ENCODE results near the gene CNMD.
"Not testable (repeated sequence)": the region's sequence is repeated elsewhere in the genome, so short reads cannot be mapped to it uniquely, and the experiment has no call there.

Gene CNMD

GRCh38 chr13:52695856-52696255 lies 43.8 kb downstream of the CNMD start:
- no peak for DNase-seq (ENCODE audit: extremely low read depth in 1 of 2, low read depth in 1 of 2)

GRCh38 chr13:52686376-52686775 lies 53.2 kb downstream of the CNMD start:
- DNase-seq (ENCODE audit: extremely low read depth in 1 of 2, low read depth in 1 of 2): no peak

GRCh38 chr13:52685806-52686205 lies 53.8 kb downstream of the CNMD start:
- DNase-seq (ENCODE audit: extremely low read depth in 1 of 2, low read depth in 1 of 2): not testable (repeated sequence)

GRCh38 chr13:52677823-52678222 lies 61.8 kb downstream of the CNMD start:
- DNase-seq (ENCODE audit: extremely low read depth in 1 of 2, low read depth in 1 of 2): no peak

- no peak for DNase-seq (ENCODE audit: extremely low read depth in 1 of 2, low read depth in 1 of 2)
Measured at GRCh38 chr13:52673465-52673864, 66.2 kb downstream of the CNMD start.

GRCh38 chr13:52670726-52671125 lies 68.9 kb downstream of the CNMD start:
- no peak for DNase-seq (ENCODE audit: extremely low read depth in 1 of 2, low read depth in 1 of 2)

- DNase-seq (ENCODE audit: extremely low read depth in 1 of 2, low read depth in 1 of 2): no peak
Measured at GRCh38 chr13:52669677-52670076, 69.9 kb downstream of the CNMD start.

- DNase-seq (ENCODE audit: extremely low read depth in 1 of 2, low read depth in 1 of 2): no peak
Measured at GRCh38 chr13:52665325-52665724, 74.3 kb downstream of the CNMD start.

- no peak for DNase-seq (ENCODE audit: extremely low read depth in 1 of 2, low read depth in 1 of 2)
Measured at GRCh38 chr13:52664272-52664671, 75.3 kb downstream of the CNMD start.

- no peak for DNase-seq (ENCODE audit: extremely low read depth in 1 of 2, low read depth in 1 of 2)
Measured at GRCh38 chr13:52659340-52659739, 80.3 kb downstream of the CNMD start.
